ENCODE data around the gene P2RY13. TPM values are rescaled to one million over a fixed set of nuclear protein-coding genes. Genes with fewer than 3 reads are reported as not detected.

P2RY13 gene
- total RNA-seq, 4 donors from 2014 or later = 0.34 to 1.2 (median 0.58) TPM

DNA sequence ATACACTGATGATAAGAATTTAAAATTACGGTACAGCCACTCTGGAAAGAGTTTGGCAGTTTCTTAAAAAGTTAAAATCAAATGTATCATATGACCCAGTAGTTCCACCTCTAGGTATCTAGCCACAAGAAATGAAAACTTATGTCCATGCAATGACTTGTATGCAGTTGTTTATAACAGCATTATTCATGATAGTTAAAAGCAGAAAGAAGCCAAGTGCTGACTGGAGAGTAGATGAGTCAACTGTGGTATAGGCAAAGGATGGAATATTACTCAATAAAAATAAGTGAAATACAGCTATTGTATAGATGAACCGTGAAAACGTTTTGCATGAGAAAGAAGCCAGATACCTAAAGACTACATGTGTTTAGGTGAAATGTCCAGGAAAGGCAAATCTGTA, 27.6 kb downstream of the P2RY13 start:
- no peak for TF ChIP-seq POLR2A (IDR thresholded peaks at IDR 0.05)
- TF ChIP-seq, protein P1, sequence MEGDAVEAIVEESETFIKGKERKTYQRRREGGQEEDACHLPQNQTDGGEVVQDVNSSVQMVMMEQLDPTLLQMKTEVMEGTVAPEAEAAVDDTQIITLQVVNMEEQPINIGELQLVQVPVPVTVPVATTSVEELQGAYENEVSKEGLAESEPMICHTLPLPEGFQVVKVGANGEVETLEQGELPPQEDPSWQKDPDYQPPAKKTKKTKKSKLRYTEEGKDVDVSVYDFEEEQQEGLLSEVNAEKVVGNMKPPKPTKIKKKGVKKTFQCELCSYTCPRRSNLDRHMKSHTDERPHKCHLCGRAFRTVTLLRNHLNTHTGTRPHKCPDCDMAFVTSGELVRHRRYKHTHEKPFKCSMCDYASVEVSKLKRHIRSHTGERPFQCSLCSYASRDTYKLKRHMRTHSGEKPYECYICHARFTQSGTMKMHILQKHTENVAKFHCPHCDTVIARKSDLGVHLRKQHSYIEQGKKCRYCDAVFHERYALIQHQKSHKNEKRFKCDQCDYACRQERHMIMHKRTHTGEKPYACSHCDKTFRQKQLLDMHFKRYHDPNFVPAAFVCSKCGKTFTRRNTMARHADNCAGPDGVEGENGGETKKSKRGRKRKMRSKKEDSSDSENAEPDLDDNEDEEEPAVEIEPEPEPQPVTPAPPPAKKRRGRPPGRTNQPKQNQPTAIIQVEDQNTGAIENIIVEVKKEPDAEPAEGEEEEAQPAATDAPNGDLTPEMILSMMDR (IDR thresholded peaks at IDR 0.05) = no peak
- H3K4me3 ChIP-seq (ENCODE audit: low read depth, poor library complexity, severe bottlenecking) = no peak overlapping the region
- 58 to 61% methylated on average over 3 of the region's 3 CpGs for WGBS, 2 donors
- no peak for DNase-seq (ENCODE audit: low spot score in 2 of 2)
- intact Hi-C loops (cut with DNase I; ENCODE audit: low total_unique reads) = no loop called here

DNA sequence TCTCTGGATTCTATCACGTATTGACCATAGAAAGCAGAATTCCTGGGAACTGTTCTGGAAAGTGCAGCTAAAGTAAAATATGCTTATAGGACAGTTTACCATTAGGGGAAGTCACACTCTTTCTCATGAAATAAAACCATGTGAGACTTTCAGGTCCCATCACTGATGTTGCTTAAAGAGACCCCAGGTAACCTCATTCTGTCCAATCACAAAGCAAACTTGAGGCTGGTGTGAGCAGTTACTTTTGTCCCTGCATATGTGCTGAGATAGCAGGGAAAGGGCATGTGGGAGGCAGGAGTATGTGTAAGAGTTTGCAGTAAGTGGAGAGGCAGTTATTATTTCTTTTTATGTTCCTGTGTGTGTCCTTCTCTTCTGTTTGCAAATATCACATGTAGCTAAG, 28.8 kb downstream of the P2RY13 start:
- TF ChIP-seq, protein P1 (IDR thresholded peaks at IDR 0.05) = no peak
- no peak for TF ChIP-seq POLR2A (IDR thresholded peaks at IDR 0.05)
- intact Hi-C loops (cut with DNase I; ENCODE audit: low total_unique reads) = no loop called here
- H3K4me3 ChIP-seq (ENCODE audit: low read depth, poor library complexity, severe bottlenecking) = no peak overlapping the region
- no peak for DNase-seq (ENCODE audit: low spot score in 2 of 2)
- WGBS, 2 donors = 84 to 90% methylated on average over 1 of the region's 1 CpG

DNA sequence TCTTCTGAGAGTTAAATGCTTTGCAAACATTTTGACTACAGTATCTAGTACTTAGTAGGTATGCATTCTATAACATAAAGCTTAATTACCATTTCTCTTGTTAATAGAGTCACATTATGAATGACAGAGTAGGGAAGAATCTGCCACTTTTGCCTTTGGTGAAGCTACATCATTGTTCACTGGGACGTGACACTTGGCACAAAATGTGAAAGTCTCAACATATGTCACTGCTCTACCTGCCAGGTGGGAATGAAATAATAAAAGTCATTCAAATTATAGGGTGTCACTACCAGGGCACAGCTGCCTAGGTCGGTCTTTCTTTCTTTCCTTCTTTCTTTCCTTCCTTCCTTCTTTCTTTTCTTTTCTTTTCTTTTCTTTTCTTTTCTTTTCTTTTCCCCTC, 30.3 kb downstream of the P2RY13 start:
- WGBS, 2 donors = 69 to 79% methylated on average over 2 of the region's 2 CpGs
- H3K4me3 ChIP-seq (ENCODE audit: low read depth, poor library complexity, severe bottlenecking) = no peak overlapping the region
- no peak for DNase-seq (ENCODE audit: low spot score in 2 of 2)
- no peak for TF ChIP-seq POLR2A (IDR thresholded peaks at IDR 0.05)
- TF ChIP-seq, protein P1 (IDR thresholded peaks at IDR 0.05) = no peak
- intact Hi-C loops (cut with DNase I; ENCODE audit: low total_unique reads) = no loop called here

DNA sequence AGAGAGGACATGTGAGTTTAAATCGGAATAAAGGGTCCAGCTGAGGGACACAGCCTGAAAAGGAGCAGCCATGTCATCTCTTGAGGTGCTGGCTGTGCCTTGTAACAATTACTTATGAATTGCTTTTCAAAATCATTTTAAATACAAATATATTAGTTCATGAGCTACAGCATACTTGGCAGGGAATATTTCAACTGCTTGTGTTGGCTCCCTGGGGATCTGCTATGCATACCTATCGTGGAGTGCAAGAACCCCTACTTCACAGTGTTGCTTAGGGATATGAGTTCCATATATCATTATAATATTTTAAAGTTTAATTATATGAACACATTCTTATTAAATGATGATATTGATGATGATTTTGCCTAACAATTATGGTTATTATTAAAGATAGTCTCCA, 31.9 kb downstream of the P2RY13 start:
- TF ChIP-seq, protein P1 (IDR thresholded peaks at IDR 0.05) = no peak
- TF ChIP-seq POLR2A (IDR thresholded peaks at IDR 0.05) = no peak
- no peak overlapping the region for H3K4me3 ChIP-seq (ENCODE audit: low read depth, poor library complexity, severe bottlenecking)
- intact Hi-C loops (cut with DNase I; ENCODE audit: low total_unique reads) = no loop called here
- DNase-seq (ENCODE audit: low spot score in 2 of 2) = no peak
- WGBS, 2 donors = 64 to 89% methylated on average over 2 of the region's 2 CpGs

DNA sequence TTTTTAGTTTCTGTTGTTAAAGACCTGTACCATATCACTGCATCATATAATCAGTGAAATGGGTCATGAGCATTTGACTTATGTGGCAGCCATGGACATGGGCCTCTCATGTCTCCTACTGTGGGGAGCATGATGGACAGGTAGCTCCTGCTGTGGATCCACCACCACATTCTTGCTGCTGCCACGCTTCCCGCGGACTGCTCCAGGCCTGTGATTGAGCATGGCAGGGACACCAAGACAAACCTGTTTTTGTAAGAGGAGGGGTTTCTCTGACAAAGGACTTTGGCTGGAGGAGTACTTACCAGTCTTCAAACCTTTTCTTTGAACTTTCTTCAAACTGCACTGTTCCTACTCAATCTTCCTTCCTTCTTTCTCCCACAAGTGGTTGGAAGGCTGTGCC, 33.1 kb downstream of the P2RY13 start:
- WGBS, 2 donors = 92 to 100% methylated on average over 3 of the region's 3 CpGs
- intact Hi-C loops (cut with DNase I; ENCODE audit: low total_unique reads) = no loop called here
- H3K4me3 ChIP-seq (ENCODE audit: low read depth, poor library complexity, severe bottlenecking) = no peak overlapping the region
- TF ChIP-seq POLR2A (IDR thresholded peaks at IDR 0.05) = no peak
- TF ChIP-seq, protein P1 (IDR thresholded peaks at IDR 0.05) = no peak
- no peak for DNase-seq (ENCODE audit: low spot score in 2 of 2)

DNA sequence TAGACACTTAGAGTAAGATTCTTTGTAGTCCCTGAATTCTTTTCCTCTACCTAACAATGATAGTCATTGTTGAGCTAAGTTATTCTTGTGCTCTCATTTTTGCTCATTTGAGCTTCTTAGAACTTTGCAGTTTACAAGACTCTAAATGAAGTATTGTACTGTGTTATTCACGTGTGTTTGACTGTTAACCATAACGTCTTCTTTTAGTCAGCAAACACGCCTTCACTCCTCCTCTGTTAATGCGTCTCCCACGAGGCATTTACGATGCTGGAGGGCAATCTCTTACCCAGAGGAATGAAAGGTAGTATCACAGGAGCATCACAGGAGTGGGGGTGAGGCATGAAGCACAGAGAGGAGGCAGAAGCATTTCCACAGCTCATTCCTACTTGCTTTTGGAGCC, 36.2 kb downstream of the P2RY13 start:
- no peak for DNase-seq (ENCODE audit: low spot score in 2 of 2)
- H3K4me3 ChIP-seq (ENCODE audit: low read depth, poor library complexity, severe bottlenecking) = no peak overlapping the region
- TF ChIP-seq, protein P1 (IDR thresholded peaks at IDR 0.05) = no peak
- no peak for TF ChIP-seq POLR2A (IDR thresholded peaks at IDR 0.05)
- WGBS, 2 donors = 48 to 51% methylated on average over 6 of the region's 6 CpGs
- intact Hi-C loops (cut with DNase I; ENCODE audit: low total_unique reads) = no loop called here

Data from lower leg skin (tissue), 4 donors.